M059J (cell line): ENCODE measurements around the gene LSMEM2. TPM values are rescaled to one million over a fixed set of nuclear protein-coding genes. Genes with fewer than 3 reads are reported as not detected.
A peak's percentile ranks its signal among the peaks of the same experiment; 100 is the strongest.
"Not testable (repeated sequence)": the region's sequence is repeated elsewhere in the genome, so short reads cannot be mapped to it uniquely, and the experiment has no call there.

Experiments
- DNase-seq: peaks from one replicate; pipeline ENCODE4 v3.0.0-alpha.2; 2012; ENCODE audit warnings: low read depth
- total RNA-seq: library from RNA; depleted of rRNA; stranded (reverse); fragments of >200 nt; shearing (Covaris generic); gene quantifications from 2 replicates; pipeline ENCODE4 v1.2.3, GENCODE V29; 2014

LSMEM2 gene
- total RNA-seq, 1 experiment from 2014 or later, result not detected

GRCh38 chr3:50264964-50265485 lies 13.9 kb upstream of the LSMEM2 start:
- DNase-seq, result peak; percentile 59

DNA sequence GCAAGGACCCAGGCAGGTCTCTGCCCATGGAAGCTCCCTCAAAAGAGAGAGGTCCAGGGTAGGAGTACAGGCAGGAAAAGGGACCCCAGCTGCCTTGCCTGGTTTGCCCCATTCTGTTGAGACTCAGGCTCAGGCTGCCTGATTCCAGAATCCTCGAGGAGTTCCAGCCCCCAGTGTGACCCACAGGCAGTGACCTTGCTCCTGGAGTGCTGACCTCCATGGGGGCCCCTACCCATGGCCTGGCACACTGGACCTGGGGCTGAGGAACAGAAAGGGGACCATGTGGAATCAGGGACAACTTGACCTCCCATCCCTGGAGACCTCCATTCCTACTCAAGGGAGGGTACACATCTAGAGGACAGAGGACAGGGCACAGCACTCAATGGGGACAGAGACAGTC lies 13.3 kb upstream of the LSMEM2 start:
- DNase-seq, result no peak

DNA sequence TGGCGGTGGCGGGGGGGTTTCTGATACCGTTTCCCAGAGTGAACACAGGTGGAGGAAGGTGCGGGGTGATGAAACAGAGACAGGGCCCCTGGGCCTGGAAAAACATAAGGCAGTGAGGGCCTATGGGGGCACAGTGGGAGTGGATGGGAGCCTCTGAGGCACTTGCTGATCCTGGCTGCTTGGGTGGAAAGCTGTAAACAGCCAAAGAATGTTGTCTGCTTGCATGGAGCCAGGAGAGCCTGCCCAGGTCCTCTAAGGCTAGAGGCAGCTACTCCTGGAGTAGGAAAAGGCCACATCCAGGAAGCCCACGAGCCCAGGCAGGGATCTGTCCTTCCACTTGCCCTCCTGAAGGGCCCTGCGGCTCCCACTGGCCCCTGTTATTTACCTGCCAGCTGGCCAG lies 12.9 kb upstream of the LSMEM2 start:
- no peak for DNase-seq

DNA sequence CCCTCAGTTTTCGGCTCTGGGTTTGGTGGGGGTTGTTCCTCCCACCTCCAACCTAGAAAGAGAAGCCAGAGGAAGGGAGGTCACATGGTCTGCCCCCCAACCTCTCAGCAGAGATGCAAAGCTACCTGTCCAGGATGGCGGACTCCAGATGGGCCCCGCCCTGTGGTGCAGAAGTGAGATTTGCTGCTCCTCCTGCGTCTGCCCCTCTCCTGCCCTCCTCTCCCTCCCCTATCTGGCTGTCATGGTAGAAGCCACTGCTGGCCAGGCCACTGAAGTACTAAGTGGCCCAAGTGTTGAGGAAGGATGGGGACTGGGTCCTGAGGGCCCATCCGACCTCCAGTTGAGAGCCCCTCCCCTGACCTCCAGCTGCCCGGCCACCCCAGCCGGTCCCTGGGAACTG lies 12.1 kb upstream of the LSMEM2 start:
- no peak for DNase-seq

- DNase-seq, result no peak
Measured at GRCh38 chr3:50267280-50267913, 11.5 kb upstream of the LSMEM2 start.

- DNase-seq, result no peak
Measured at GRCh38 chr3:50268276-50268675, 10.6 kb upstream of the LSMEM2 start.

DNA sequence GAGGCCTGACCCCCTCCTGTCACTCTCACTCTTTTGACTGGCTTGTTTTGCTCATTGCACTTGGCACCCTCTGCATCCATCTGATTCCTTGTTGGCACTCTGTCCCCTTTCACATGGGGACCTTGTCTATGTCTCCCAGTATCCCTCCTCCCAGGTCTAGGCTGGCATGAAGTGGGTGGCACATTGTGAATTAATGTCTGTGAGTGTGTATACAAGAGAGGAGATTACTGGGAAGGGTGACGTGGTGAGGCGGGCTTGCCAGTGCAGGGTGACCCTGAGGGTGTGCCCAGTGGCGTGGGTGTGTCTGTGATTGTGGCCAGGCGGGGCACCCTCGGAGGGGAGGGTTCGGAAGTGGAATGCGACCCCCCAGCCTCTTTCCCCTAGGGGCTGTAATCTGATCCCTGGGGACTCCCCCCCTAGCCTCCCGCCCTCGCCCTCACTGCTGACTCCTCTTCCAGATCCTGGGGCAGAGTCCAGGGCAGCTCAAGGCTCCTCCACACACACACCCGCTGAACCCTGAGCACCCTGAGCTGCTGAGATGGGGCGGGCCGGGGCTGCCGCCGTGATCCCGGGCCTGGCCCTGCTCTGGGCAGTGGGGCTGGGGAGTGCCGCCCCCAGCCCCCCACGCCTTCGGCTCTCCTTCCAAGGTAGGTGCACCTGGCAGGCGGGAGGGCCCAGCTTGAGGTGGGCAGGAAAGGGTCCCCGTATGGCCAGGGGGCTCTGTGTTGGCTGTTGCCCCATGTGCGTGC lies 10.0 kb upstream of the LSMEM2 start, which contains the start of gene SEMA3B:
Gene SEMA3B (plus strand): TSS at position 445 of the 749 bp plus-strand sequence. CDS start 94 bp downstream, at position 539.
- peak; percentile 88 for DNase-seq

DNA sequence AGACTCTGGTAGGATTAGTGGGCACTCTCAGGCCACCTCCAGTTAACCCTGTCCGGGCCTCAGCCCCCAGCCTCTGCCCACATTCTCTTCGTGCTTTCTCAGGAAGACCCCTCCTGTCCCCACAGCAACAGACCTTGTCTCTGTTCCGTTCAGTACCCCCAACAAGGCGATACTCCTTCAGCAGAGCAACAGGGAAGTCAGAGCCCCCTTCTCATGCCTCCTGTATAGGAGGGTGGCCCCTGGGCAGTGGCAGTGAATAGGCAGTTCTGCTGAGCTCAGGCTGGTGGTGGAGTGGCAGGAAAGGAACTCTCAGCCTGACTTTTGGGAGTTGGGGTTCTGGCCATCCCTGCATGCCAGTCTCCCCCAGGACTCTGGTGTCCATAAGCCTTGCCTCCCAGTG lies 9.4 kb upstream of the LSMEM2 start:
- DNase-seq, result no peak

- DNase-seq, result peak; percentile 80
Measured at GRCh38 chr3:50269977-50270413, 8.9 kb upstream of the LSMEM2 start.

GRCh38 chr3:50270422-50271224 lies 8.3 kb upstream of the LSMEM2 start:
- DNase-seq, result peak; percentile 37

DNA sequence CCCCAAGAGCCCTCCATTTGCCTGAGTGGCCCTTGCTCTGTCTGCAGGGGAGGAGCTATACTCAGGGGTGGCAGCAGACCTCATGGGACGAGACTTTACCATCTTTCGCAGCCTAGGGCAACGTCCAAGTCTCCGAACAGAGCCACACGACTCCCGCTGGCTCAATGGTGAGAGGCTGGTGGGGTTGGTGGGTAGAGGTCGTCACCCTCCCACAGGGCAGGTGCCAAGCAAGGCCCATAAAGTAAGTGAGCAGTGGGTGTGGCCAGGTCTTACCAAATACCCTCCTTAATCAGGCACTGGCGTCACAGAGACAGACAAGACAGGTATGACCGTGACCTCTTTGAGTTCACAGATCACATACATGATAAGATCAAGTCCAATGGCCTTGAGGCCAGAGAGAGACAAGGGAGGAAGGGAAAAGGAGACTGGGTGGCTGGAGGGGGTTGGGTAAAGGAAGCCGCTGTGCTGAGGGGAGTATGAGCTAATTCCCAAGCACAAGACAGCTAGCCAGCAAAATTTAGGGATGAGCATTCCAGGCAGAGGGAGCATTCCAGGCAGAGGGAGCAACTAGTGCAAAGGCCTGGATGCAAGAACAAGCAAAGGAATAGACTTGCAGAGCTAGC lies 7.5 kb upstream of the LSMEM2 start:
- no peak for DNase-seq

DNA sequence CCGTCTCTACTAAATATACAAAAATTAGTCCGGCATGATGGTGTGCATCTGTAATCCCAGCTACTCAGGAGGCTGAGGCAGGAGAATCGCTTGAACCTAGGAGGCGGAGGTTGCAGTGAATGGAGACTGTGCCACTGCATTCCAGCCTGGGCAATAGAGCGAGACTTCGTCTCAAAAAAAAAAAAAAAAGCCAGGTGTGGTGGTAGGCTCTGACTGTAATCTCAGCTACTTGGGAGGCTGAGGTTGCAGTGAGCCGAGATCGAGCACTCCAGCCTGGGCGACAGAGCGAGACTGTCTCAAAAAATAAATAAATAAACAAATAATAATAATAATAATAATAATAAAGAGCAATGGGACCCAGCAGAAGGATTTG lies 6.4 kb upstream of the LSMEM2 start:
- not testable (repeated sequence) for DNase-seq

GRCh38 chr3:50272911-50273688 lies 5.8 kb upstream of the LSMEM2 start:
- peak; percentile 70 for DNase-seq

- no peak for DNase-seq
Measured at GRCh38 chr3:50273689-50274065, 5.2 kb upstream of the LSMEM2 start.

DNA sequence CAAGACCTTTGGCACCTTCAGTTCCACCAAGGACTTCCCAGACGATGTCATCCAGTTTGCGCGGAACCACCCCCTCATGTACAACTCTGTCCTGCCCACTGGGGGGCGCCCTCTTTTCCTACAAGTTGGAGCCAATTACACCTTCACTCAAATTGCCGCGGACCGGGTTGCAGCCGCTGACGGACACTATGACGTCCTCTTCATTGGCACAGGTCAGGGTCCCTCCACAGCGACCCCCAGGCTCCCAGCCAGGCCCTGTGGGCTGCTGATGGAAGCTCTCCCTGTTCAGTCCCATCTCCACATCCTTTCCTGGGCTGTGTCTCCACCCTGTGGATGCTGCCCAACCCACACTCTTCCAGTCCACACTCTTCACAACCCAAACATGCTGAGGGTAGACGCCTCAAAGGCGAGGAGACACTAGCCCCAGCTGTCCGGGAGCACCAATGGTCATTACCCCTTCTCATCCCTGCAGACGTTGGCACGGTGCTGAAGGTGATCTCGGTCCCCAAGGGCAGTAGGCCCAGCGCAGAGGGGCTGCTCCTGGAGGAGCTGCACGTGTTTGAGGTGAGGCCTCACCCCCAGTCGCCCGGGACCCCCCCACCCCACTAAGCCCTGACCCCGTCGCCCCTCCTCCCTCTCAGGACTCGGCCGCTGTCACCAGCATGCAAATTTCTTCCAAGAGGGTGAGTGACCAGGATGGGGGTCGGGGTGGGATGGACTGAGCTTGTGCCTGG lies 4.3 kb upstream of the LSMEM2 start:
- peak; percentile 35 for DNase-seq

DNA sequence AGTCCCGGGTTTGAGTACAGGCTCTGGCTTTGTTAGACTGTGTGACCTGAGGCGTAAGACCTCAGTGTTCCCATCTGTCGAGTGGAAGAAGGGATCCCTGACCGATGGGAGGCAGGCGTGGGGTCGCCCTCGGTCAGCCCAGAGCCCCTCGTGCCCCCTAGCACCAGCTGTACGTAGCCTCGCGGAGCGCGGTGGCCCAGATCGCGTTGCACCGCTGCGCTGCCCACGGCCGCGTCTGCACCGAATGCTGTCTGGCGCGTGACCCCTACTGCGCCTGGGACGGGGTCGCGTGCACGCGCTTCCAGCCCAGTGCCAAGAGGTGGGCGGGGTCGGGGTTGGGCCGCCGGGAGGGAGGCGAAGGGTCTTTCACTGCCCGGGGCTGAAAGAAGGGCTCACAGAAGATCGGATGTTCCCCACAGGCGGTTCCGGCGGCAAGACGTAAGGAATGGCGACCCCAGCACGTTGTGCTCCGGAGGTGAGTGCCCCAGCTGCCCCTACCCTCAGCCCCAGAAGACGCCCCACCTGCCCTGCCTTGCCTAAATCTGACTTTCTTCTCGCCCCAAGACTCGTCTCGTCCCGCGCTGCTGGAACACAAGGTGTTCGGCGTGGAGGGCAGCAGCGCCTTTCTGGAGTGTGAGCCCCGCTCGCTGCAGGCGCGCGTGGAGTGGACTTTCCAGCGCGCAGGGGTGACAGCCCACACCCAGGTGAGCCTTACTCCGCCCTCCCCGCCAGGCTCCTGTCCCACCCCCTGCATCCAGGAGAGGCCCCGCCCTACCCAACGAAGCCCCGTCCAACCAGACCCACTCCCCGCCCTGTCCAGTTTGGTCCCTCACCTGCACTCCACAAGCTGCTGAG lies 3.5 kb upstream of the LSMEM2 start:
- DNase-seq, result no peak

DNA sequence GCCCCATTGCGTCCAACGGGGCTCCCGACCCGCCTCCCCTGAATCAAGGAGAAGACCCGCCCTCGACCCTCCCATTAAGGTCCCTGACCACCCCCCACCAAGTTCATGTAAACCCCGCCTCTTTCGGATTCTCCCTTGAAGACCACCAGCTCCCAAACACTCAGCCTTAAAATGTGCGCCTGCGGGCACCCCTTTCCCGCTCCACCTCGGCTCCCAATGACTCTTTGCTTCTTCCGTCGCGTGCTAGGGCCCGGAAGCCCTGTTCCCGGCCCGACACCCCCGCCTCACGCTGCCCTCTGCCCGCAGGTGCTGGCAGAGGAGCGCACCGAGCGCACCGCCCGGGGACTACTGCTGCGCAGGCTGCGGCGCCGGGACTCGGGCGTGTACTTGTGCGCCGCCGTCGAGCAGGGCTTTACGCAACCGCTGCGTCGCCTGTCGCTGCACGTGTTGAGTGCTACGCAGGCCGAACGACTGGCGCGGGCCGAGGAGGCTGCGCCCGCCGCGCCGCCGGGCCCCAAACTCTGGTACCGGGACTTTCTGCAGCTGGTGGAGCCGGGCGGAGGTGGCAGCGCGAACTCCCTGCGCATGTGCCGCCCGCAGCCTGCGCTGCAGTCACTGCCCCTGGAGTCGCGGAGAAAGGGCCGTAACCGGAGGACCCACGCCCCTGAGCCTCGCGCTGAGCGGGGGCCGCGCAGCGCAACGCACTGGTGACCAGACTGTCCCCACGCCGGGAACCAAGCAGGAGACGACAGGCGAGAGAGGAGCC lies 2.7 kb upstream of the LSMEM2 start:
- no peak for DNase-seq

GRCh38 chr3:50276762-50277101 lies 2.2 kb upstream of the LSMEM2 start:
- no peak for DNase-seq
